K562 (cell line): ENCODE data around the gene HPSE2. TPM values are rescaled to one million over a fixed set of nuclear protein-coding genes. Genes with fewer than 3 reads are reported as not detected.

Experiments
- BMI1 ChIP-seq: fragments of 150-350 bp; IDR thresholded peaks from 2 replicates; pipeline ENCODE4 v1.6.1; 2014; ENCODE audit warnings: low read length
- CAMTA2 ChIP-seq: fragments of 250-450 bp; sonication (Bioruptor Pico); conservative IDR thresholded peaks from 2 replicates; pipeline ENCODE4 v1.5.1; 2022
- CC2D1A ChIP-seq: fragments of 450-650 bp; IDR thresholded peaks from 2 replicates; pipeline ENCODE4 v1.6.1; 2017; ENCODE audit warnings: mild to moderate bottlenecking
- ELF2 ChIP-seq: fragments of 250-450 bp; sonication (Bioruptor Pico); IDR thresholded peaks from 2 replicates; pipeline ENCODE4 v1.5.0; 2021; ENCODE audit warnings: mild to moderate bottlenecking
- EP300 ChIP-seq: IDR thresholded peaks from 2 replicates; pipeline ENCODE4 v1.6.1; 2012; ENCODE audit warnings: low read length, improper control_type of control experiment
- KLF13 ChIP-seq: fragments of 450-650 bp; IDR thresholded peaks from 2 replicates; pipeline ENCODE4 v1.6.1; 2016; ENCODE audit warnings: missing genetic modification characterization, low read depth, mild to moderate bottlenecking, missing compliant biosample characterization, moderate library complexity, borderline replicate concordance
- NFE2L1 ChIP-seq: fragments of 450-650 bp; IDR thresholded peaks from 2 replicates; pipeline ENCODE4 v1.6.1; 2016; ENCODE audit warnings: missing genetic modification characterization, low read depth, mild to moderate bottlenecking, missing compliant biosample characterization, moderate library complexity, borderline replicate concordance
- NFIX ChIP-seq: fragments of 250-450 bp; sonication (Bioruptor Pico); IDR thresholded peaks from 2 replicates; pipeline ENCODE4 v1.4.0; 2020; ENCODE audit warnings: low read depth, mild to moderate bottlenecking, moderate library complexity
- RB1 ChIP-seq: fragments of 450-650 bp; IDR thresholded peaks from 2 replicates; pipeline ENCODE4 v1.6.1; 2017; ENCODE audit warnings: low read depth, mild to moderate bottlenecking
- SIN3A ChIP-seq, 2 experiments: fragments of 150-350 bp in 1 of 2; IDR thresholded peaks; 2 replicates each; pipeline ENCODE4 v1.6.1; 2011 to 2016; ENCODE audit warnings: borderline replicate concordance in 2 of 2, low read depth in 2 of 2, low read length in 2 of 2, mild to moderate bottlenecking in 2 of 2, moderate library complexity in 2 of 2; ENCODE audit not compliant: control insufficient read depth in 1 of 2
- SMAD4 ChIP-seq: fragments of 250-450 bp; sonication (Bioruptor Pico); conservative IDR thresholded peaks from 2 replicates; pipeline ENCODE4 v1.8.0; 2021; ENCODE audit warnings: inconsistent platforms, mild to moderate bottlenecking, moderate library complexity
- SP1 ChIP-seq: sonication (generic); formaldehyde crosslinking; IDR thresholded peaks from 2 replicates; pipeline ENCODE4 v1.8.1; 2022; ENCODE audit warnings: mild to moderate bottlenecking, missing genetic modification reagents
- TAF7 ChIP-seq: fragments of 450-650 bp; IDR thresholded peaks from 2 replicates; pipeline ENCODE4 v1.6.1; 2016; ENCODE audit warnings: missing genetic modification characterization, missing compliant biosample characterization
- TOE1 ChIP-seq, 2 experiments: fragments of 450-650 bp in 1 of 2; sonication (generic) in 1 of 2; formaldehyde crosslinking in 1 of 2; IDR thresholded peaks; 2 replicates each; pipeline versions ENCODE4 v1.7.1 to v1.8.0; 2016 to 2022; ENCODE audit warnings: borderline replicate concordance in 2 of 2, mild to moderate bottlenecking in 2 of 2, antibody characterized with exemption in 1 of 2, inconsistent platforms in 1 of 2, low read depth in 1 of 2, missing genetic modification reagents in 1 of 2, moderate library complexity in 1 of 2
- ZNF146 ChIP-seq: IDR thresholded peaks from one replicate; pipeline ENCODE4 v1.6.1; 2018; ENCODE audit warnings: missing compliant biosample characterization; ENCODE audit not compliant: unreplicated experiment
- ZNF324 ChIP-seq: fragments of 250-450 bp; sonication (Bioruptor Pico); IDR thresholded peaks from 2 replicates; pipeline ENCODE4 v1.4.0; 2020; ENCODE audit warnings: mild to moderate bottlenecking
- polyA plus RNA-seq, 8 experiments: library from polyadenylated mRNA; depleted of rRNA in 4 of 8; stranded (reverse) in 5 of 8; unstranded in 3 of 8; fragments of >200 nt; fragmentation: Nextera tagmentation in 2 of 8; fragmentation: Illumina TruSeq in 1 of 8; extraction: Ambion mirVana in 2 of 8; extraction: Trizol in 1 of 8; gene quantifications; 2 replicates each; pipeline versions ENCODE4 v1.2.1 to v1.2.3, GENCODE V29; 2011 to 2014; ENCODE audit warnings: inconsistent platforms in 1 of 8, missing spikeins in 1 of 8
- total RNA-seq, 7 experiments: library from RNA; depleted of rRNA in 6 of 7; stranded (reverse); fragments of >200 nt in 6 of 7; fragmentation: Illumina TruSeq in 2 of 7; extraction: Trizol in 2 of 7; gene quantifications; 2 replicates each; pipeline versions ENCODE4 v1.2.1 to v1.2.3, GENCODE V29; 2011 to 2021; ENCODE audit warnings: low replicate concordance in 1 of 7
- TF ChIP-seq, protein P1 (sequence below): fragments of 250-450 bp; sonication (Bioruptor Pico); IDR thresholded peaks from 2 replicates; pipeline ENCODE4 v1.5.0; 2021
- TF ChIP-seq, protein P2 (sequence below), 2 experiments: fragments of 250-450 bp in 1 of 2; fragments of 450-650 bp in 1 of 2; sonication (Bioruptor Pico) in 1 of 2; IDR thresholded peaks; 2 replicates each; pipeline versions ENCODE4 v1.6.1 to v1.8.0; 2016 to 2021; ENCODE audit warnings: mild to moderate bottlenecking in 2 of 2, moderate library complexity in 2 of 2, missing compliant biosample characterization in 1 of 2, missing genetic modification characterization in 1 of 2
- TF ChIP-seq, protein P3 (sequence below), 2 experiments: fragments of 450-650 bp; IDR thresholded peaks; 2 replicates each; pipeline ENCODE4 v1.6.1; 2016
- TF ChIP-seq, protein P4 (sequence below): sonication (generic); formaldehyde crosslinking; IDR thresholded peaks from 2 replicates; pipeline ENCODE4 v1.9.0; 2022; ENCODE audit warnings: mild to moderate bottlenecking, missing genetic modification reagents
- TF ChIP-seq, protein P5 (sequence below), 3 experiments: fragments of 200-800 bp in 1 of 3; sonication (Bioruptor generic) in 1 of 3; sonication (generic) in 1 of 3; formaldehyde crosslinking in 1 of 3; IDR thresholded peaks; 2 replicates each; pipeline versions ENCODE4 v1.6.1 to v1.8.0; 2016 to 2022; ENCODE audit warnings: mild to moderate bottlenecking in 2 of 3, missing compliant biosample characterization in 2 of 3, missing genetic modification characterization in 2 of 3, missing genetic modification reagents in 1 of 3
- TF ChIP-seq, protein P6 (sequence below): sonication (generic); formaldehyde crosslinking; IDR thresholded peaks from 2 replicates; pipeline ENCODE4 v1.5.0; 2020; ENCODE audit warnings: missing genetic modification reagents

The HPSE2 gene
- total and polyA plus RNA-seq, 9 of the 15 experiments (the other 6 are each of a cell fraction or from before 2014, with no cell fraction given): 0.03 to 0.10 (median 0.04) TPM; not detected in 2

DNA sequence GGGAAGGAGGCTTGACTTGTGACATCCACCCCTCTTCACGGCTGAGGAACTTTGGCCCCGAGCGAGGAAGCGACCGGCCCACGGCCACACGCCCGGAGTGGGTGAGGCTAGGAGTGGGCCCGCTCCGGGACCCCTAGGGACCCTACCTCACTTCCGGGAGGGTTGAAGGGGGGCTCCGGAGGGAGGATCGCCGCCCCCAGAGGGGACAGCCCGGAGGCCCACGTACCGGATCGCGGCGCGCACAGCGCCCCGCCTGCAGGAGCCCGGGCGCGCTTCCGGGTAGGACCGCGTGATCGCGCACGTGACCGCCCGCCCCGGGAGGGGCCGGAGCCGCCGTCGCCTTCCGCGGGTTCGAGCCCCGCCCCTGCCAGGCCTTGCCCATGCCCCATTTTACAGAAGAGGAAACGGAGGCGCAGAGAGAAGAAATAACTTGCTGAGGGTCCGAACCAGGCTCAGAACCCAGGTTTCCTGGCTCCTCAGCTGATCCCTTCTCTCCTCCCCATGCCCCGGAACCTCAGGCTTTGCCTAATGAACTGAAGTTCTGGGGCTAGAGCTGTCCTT is 788.9 kb downstream of the HPSE2 start, which contains the start of gene HPS1 (continued):
- no peak for TF ChIP-seq KLF13 (tag)
- TF ChIP-seq, protein P1, sequence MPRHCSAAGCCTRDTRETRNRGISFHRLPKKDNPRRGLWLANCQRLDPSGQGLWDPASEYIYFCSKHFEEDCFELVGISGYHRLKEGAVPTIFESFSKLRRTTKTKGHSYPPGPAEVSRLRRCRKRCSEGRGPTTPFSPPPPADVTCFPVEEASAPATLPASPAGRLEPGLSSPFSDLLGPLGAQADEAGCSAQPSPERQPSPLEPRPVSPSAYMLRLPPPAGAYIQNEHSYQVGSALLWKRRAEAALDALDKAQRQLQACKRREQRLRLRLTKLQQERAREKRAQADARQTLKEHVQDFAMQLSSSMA (CRISPR knock-in tag): no peak
- no peak for TF ChIP-seq CC2D1A
- TF ChIP-seq NFE2L1 (tag): no peak
- TF ChIP-seq NFIX (CRISPR knock-in tag): no peak
- TF ChIP-seq, protein P2, sequence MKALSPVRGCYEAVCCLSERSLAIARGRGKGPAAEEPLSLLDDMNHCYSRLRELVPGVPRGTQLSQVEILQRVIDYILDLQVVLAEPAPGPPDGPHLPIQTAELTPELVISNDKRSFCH (CRISPR knock-in tag; IDR thresholded peaks at IDR 0.05): no peak
- TF ChIP-seq, protein P2 (tag; IDR thresholded peaks at IDR 0.05): peak; percentile 62
- TF ChIP-seq SIN3A (IDR thresholded peaks at IDR 0.05; ENCODE audit: borderline replicate concordance in 2 of 2, control insufficient read depth in 1 of 2, low read depth in 2 of 2, low read length in 2 of 2): peak; percentile 62 to 96; a peak in 1 of 4 replicates
- TF ChIP-seq, protein P3, sequence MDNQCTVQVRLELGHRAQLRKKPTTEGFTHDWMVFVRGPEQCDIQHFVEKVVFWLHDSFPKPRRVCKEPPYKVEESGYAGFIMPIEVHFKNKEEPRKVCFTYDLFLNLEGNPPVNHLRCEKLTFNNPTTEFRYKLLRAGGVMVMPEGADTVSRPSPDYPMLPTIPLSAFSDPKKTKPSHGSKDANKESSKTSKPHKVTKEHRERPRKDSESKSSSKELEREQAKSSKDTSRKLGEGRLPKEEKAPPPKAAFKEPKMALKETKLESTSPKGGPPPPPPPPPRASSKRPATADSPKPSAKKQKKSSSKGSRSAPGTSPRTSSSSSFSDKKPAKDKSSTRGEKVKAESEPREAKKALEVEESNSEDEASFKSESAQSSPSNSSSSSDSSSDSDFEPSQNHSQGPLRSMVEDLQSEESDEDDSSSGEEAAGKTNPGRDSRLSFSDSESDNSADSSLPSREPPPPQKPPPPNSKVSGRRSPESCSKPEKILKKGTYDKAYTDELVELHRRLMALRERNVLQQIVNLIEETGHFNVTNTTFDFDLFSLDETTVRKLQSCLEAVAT (IDR thresholded peaks at IDR 0.05): no peak
- TF ChIP-seq ZNF324 (CRISPR knock-in tag): no peak
- TF ChIP-seq, protein P4, sequence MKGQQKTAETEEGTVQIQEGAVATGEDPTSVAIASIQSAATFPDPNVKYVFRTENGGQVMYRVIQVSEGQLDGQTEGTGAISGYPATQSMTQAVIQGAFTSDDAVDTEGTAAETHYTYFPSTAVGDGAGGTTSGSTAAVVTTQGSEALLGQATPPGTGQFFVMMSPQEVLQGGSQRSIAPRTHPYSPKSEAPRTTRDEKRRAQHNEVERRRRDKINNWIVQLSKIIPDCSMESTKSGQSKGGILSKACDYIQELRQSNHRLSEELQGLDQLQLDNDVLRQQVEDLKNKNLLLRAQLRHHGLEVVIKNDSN: peak; percentile 96
- peak; percentile 89 for TF ChIP-seq TOE1 (IDR thresholded peaks at IDR 0.05; ENCODE audit: borderline replicate concordance)
- no peak for TF ChIP-seq TOE1 (CRISPR knock-in tag; IDR thresholded peaks at IDR 0.05; ENCODE audit: borderline replicate concordance, low read depth)
- TF ChIP-seq CAMTA2 (CRISPR knock-in tag): no peak
- peak; percentile 61; the same call in 1 of the 2 replicates for TF ChIP-seq RB1
- TF ChIP-seq TAF7 (tag): no peak
- TF ChIP-seq ZNF146: no peak
- no peak for TF ChIP-seq SP1 (CRISPR knock-in tag)
- TF ChIP-seq, protein P5, sequence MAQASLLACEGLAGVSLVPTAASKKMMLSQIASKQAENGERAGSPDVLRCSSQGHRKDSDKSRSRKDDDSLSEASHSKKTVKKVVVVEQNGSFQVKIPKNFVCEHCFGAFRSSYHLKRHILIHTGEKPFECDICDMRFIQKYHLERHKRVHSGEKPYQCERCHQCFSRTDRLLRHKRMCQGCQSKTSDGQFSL (CRISPR knock-in tag; IDR thresholded peaks at IDR 0.05): no peak
- TF ChIP-seq, protein P5 (tag; IDR thresholded peaks at IDR 0.05): 0 out of 4 replicates have a peak, but pooled peaks of 1 of the 2 experiments have one; percentile 11
- peak; percentile 99 for TF ChIP-seq ELF2 (CRISPR knock-in tag)
- TF ChIP-seq SMAD4 (CRISPR knock-in tag): peak; percentile 27; the same call in 1 of the 2 replicates
- TF ChIP-seq BMI1: no peak
- TF ChIP-seq EP300: no peak
- TF ChIP-seq, protein P6, sequence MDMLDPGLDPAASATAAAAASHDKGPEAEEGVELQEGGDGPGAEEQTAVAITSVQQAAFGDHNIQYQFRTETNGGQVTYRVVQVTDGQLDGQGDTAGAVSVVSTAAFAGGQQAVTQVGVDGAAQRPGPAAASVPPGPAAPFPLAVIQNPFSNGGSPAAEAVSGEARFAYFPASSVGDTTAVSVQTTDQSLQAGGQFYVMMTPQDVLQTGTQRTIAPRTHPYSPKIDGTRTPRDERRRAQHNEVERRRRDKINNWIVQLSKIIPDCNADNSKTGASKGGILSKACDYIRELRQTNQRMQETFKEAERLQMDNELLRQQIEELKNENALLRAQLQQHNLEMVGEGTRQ (CRISPR knock-in tag): peak; percentile 96
